CD4-positive, alpha-beta T cell treated with Interleukin-6 at 100 ng/mL for 8 hours (primary cell): Measurements from ENCODE around the gene TCF3.
A peak's percentile ranks its signal among the peaks of the same experiment; 100 is the strongest.

Experiments used
- DNase-seq: peaks from one replicate; pipeline ENCODE4 v3.0.0-alpha.2; 2020; ENCODE audit warnings: mixed read lengths, low spot score

The TCF3 gene

GRCh38 chr19:1580957-1581356 is 71.5 kb downstream of the TCF3 start:
- no peak for DNase-seq

- no peak for DNase-seq
Measured at GRCh38 chr19:1580382-1580781, 72.0 kb downstream of the TCF3 start.

GRCh38 chr19:1579222-1579621 is 73.2 kb downstream of the TCF3 start:
- DNase-seq = no peak

GRCh38 chr19:1577929-1578618 is 74.3 kb downstream of the TCF3 start:
- no peak for DNase-seq

- no peak for DNase-seq
Measured at GRCh38 chr19:1577090-1577928, 75.1 kb downstream of the TCF3 start.

GRCh38 chr19:1576242-1577089 is 75.9 kb downstream of the TCF3 start:
- DNase-seq = no peak

GRCh38 chr19:1575323-1576241 is 76.8 kb downstream of the TCF3 start:
- no peak for DNase-seq

- no peak for DNase-seq
Measured at GRCh38 chr19:1574354-1575136, 77.9 kb downstream of the TCF3 start.

GRCh38 chr19:1572795-1573194 is 79.6 kb downstream of the TCF3 start:
- no peak for DNase-seq

GRCh38 chr19:1571358-1571757 is 81.1 kb downstream of the TCF3 start:
- DNase-seq = no peak

GRCh38 chr19:1570836-1571235 is 81.6 kb downstream of the TCF3 start:
- DNase-seq = no peak

- DNase-seq = no peak
Measured at GRCh38 chr19:1569997-1570396, 82.4 kb downstream of the TCF3 start.

- peak; percentile 81 for DNase-seq
Measured at GRCh38 chr19:1568320-1569019, 83.9 kb downstream of the TCF3 start, which contains the start of gene MEX3D. MEX3D (minus strand) TSS chr19:1568325; CDS start chr19:1568058, 267 bp downstream.

- DNase-seq = no peak
Measured at GRCh38 chr19:1567848-1568227, 84.6 kb downstream of the TCF3 start.

GRCh38 chr19:1567116-1567847 is 85.1 kb downstream of the TCF3 start:
- DNase-seq = no peak

- DNase-seq = no peak
Measured at GRCh38 chr19:1566392-1567115, 85.9 kb downstream of the TCF3 start.

- no peak for DNase-seq
Measured at GRCh38 chr19:1563251-1563650, 89.2 kb downstream of the TCF3 start.

GRCh38 chr19:1561236-1561842 is 91.1 kb downstream of the TCF3 start:
- DNase-seq = no peak
